ENCODE results near the gene BASP1.
"Not testable (repeated sequence)": the region's sequence is repeated elsewhere in the genome, so short reads cannot be mapped to it uniquely, and the experiment has no call there.

The BASP1 gene

GRCh38 chr5:17224858-17225511, 7.6 kb downstream of the BASP1 start:
- DNase-seq, result no peak

DNA sequence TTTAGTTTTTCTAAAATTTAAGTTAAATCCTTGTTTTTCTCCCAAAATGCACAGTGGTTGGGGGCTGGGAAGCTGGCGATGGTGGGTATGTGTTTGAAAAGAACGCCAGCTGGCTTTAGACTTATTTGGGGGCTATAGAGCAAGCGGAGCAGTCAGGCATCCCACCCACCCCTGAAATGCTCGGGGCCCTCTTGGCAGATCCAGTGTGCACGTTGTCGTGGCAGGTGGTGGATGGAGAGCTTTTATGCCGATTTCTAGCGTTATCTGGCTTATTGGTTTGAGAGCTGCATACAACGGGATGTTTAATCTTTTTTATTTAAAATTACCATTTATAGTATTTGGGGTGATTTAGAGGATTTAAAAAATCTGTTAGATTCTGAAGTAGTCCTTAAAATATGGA, 8.1 kb downstream of the BASP1 start:
- DNase-seq, result no peak

- no peak for DNase-seq
Observed at GRCh38 chr5:17227868-17228267, 10.4 kb downstream of the BASP1 start.

GRCh38 chr5:17228821-17229291, 11.4 kb downstream of the BASP1 start:
- no peak for DNase-seq

- no peak for DNase-seq
Observed at GRCh38 chr5:17229313-17229712, 11.9 kb downstream of the BASP1 start.

DNA sequence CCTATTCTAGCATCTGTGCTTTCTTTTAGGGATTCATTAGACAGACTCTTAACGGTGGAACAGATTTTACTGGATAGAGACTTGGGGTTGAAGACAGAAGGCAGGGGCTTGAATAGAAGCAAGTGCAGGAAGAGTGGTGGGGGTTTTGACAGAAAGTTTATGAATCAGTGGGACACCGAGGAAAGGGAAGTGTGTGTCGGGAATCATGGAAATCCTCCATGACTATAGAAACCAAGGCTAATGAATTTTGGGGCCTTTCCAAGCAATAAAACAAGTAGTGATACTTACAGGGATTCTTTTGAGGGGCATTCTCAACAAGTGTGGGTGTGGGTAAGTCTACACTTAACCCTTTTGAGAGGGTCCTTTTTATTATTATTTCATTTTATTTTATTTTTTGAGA, 12.8 kb downstream of the BASP1 start:
- DNase-seq, result no peak

DNA sequence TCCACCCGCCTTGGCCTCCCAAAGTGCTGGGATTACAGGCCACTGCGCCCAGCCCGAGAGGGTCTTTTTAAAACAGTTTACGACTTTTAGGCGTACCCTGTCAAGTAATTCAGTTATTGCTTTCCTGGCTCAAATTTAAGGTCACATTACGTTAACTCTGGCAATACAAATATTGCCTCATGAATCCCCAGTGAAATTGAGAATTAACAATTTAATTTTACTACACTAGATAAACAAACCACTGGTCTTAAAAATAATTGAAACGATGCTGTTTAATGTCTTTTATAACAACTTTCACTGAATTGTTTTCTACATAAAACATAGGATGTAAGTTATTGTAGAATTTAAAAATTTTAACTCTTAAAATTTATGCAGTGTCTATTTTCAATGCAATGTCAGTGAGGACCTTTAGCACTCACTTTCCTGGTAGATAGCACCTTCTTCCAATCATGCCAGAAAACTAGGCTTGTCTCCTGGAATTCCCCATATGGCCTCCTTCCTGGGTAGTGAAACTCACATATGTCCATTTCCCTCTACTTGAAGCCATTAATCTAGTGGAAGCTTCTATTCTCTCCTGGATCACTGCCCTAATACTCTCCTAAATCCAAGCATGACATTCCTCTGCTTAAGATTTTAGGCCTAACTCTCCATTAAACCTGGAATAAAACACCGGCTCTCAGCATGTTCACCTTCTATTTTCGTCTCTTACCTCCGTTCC, 13.5 kb downstream of the BASP1 start:
- no peak for DNase-seq

DNA sequence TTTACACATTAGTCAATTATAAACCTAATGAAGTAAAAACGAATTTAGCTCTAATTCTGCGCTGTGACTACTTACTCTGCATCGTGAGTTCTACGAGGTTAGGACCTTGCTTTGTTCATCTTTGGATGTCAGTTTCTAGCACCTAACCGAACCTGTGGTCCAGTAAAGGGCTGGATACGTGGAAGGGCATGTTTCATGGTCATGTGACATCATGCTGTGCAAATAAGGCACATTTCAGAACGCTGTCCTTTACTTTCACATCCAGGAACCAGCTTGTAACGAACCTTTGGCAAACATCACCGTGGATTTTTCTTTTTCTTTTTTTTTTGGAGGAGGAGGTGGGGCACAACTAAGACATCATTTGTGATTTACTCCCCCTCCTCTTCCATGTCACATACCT, 15.0 kb downstream of the BASP1 start:
- DNase-seq, result no peak

GRCh38 chr5:17233488-17233887, 16.1 kb downstream of the BASP1 start:
- no peak for DNase-seq

DNA sequence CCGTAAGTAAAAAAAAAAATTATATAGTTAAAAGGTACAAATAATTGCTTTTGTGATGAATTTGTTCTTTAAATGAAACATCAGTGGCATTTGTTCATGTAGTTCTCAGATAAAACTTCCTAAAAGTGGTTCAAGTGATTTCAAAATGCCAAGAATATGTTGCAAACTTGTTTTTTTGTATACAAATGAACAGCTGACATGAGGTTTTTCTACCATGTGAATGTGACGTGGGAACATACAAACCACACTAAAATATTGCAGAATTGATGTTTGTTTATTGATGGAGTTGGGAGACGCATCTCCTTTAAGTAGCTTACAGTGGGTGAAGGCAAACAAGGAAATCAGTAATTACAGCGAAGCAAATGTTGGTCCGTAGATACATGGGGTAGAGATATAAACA, 16.9 kb downstream of the BASP1 start:
- DNase-seq, result no peak

DNA sequence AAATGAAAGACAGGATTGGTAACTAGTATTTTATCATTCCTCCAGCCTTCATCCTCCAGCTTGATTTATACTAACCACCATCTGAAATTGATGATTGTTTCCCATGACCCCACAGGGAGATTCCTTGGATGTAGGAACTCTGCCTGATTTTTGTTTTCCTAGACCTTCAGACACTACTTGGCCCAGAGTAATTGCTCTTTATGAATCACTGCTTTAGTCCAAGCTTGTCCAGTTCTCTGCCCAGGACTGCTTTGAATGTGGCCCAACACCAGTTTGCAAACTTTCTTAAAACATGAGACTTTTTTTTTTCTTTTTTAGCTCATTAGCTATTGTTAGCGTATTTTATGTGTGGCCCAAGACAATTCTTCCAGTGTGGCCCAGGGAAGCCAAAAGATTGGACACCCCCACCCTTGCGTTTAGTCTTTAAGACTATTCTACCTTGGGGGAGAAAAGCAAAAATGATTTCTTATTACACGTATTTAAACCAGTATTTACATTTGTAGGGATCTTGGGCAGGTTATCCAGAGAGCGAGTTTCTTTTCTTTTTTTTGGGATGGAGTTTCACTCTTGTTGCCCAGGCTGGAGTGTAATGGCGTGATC, 18.4 kb downstream of the BASP1 start:
- DNase-seq, result no peak

DNA sequence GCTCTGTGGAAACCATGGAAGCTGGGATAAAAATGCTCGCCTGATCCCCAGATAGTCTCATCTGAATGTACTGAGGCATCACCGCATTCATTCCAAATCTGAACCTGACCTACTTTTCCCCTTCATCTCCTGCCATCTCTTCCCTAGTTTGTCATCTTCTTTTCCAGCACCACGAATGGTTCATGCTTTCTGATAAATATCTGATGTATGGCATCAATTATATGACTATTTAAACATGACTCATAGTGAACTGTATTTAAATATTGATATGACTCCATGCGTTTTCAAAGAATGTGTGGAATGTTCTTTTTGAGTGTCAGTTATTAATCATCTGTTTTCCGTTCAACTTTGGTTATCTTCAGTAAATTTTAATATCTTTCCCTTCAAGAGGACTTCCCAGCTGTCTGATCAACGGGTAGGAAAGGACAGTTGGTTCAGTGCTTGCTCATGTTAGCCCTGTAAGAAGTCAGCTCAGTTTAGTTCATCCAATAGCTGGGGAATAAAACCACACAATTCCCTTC, 21.1 kb downstream of the BASP1 start:
- DNase-seq, result no peak

GRCh38 chr5:17239953-17240352, 22.5 kb downstream of the BASP1 start:
- no peak for DNase-seq

- DNase-seq, result no peak
Observed at GRCh38 chr5:17240487-17240886, 23.1 kb downstream of the BASP1 start.

DNA sequence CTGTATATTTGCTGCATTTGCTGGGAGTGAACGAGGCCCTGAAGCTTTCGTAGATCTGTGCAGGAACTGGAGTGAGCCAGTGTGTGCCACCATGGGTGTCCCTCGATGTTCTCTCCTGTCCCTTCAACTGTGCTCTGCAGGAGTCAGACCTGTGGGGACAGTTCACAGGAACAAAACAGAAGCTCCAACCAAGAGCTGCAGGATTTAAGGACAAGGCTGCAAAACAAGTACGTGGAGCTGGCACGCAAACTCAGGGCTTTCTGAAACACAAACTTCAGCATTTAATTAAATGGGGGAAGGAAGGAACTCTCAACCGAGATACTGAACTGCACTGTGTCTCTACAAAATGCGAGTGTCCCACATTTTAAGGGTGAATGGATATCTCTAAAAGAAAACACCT, 24.2 kb downstream of the BASP1 start:
- no peak for DNase-seq

- DNase-seq, result no peak
Observed at GRCh38 chr5:17243287-17244063, 26.0 kb downstream of the BASP1 start.

DNA sequence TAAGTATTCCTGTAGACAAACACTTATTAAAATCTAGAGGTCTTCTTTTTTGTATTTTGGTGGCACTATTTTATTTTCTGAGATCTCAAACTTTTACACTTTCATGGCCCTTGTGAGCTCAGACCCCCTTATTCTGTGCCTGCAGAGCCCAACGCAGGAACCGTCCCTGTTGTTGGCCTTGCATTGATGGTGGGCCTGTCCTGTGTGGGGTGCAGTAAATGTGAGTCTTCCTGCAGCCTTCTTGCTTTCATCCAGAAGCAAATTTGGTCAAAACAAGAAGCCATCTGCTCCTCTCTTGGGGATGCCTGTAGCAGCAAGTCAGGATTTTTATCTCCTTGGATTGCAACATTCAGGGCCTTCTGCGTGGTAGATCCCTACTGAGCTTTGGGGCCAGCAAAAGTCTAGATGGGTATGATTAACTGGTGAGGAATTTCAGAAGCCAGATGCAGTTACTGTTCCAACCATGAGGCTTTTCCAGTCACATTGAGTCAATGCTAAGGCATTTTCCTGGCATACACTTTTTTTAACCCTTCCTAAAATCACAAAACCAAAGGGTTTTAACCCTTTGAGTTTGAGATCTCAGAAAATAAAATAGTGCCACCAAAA, 31.7 kb downstream of the BASP1 start:
- DNase-seq, result no peak

DNA sequence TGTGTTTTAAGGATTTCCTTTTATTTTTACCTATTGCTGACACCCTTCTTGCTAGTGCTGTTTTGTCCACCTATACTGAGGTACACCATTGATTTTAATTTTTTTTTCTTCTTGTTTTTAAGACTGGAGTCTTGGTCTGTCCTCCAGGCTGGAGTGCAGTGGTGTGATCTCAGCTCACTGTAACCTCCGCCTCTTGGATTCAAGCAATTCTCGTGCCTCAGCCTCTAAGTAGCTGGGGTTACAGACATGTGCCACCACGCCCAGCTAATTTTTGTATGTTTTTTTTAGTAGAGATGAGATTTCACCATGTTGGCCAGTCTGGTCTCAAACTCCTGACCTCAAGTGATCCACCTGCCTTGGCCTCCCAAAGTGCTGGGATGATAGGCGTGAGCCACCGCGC, 32.4 kb downstream of the BASP1 start:
- DNase-seq, result not testable (repeated sequence)

GRCh38 chr5:17252543-17252942, 35.1 kb downstream of the BASP1 start:
- DNase-seq, result no peak

- DNase-seq, result no peak
Observed at GRCh38 chr5:17255471-17256021, 38.1 kb downstream of the BASP1 start.

DNA sequence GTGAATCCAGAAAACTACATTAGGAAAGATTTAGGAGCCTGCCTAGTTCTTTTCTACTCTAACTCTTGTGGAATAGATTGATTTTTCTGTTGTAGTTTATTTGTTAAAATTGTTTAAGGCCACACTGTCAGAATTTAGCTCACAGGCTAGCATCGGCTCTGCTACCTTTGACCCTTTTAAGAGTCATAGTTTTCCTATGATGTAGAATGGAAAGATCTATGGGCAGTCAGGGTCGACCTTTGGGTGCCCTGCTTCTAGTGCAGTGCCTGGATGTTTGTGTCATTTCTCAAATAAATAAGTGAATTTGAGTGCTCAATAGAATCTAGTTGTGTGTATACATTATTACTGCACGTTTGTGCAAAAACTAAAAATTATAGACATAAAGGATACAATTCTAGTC, 38.7 kb downstream of the BASP1 start:
- no peak for DNase-seq

DNA sequence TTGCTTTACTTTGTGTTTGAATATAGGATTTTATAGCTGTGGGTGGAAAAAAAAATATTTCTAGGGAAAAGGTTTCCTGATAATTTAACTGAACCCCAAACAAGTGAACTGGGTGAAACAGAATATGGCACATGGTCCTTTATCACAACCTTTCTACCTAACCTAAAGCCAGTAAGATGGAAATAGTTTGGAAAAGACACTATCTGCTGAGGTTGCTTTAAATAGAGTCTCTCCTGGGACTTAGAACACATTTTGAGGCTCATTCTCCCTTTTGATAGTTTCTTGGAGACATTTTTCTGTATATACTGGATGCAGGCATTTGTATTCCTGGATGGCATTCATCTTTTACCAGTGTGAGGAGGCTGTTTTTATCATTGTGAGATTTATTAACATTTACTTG, 39.4 kb downstream of the BASP1 start:
- DNase-seq, result no peak
